Stimulated activated CD4-positive, alpha-beta T cell treated with anti-CD3 and anti-CD28 coated beads, Interleukin-1b, Interleukin-23, amount 100 ng/mL, for 24 hours (primary cell): Measurements from ENCODE around the gene UBE2L3.
"Not testable (repeated sequence)": the region's sequence is repeated elsewhere in the genome, so short reads cannot be mapped to it uniquely, and the experiment has no call there.

Source experiments
- DNase-seq, 4 experiments: peaks; one replicate each; pipeline ENCODE4 v3.0.0-alpha.2; 2020; ENCODE audit warnings: low read depth in 4 of 4, low spot score in 1 of 4

The UBE2L3 gene

DNA sequence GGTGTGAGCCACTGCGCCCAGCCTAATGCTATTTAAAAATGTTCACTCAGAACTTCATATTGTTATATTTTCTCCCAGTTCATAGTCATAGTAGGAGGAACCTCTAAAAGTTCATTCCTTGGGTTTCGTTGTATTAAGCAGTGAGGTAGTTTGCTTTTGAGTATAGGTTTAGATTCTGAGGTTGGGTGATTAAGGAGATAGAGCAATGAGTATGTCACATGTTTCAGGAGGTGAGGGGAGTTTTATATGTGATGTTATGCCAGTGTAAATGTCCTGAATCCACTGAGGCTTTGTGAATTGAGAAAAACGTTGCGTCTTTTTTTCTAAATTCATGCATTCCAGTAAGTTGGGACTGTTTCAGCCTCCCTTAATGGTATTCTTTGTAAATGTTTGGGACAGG is 4.2 kb downstream of the UBE2L3 start:
- DNase-seq = no peak

GRCh38 chr22:21573293-21573734 is 5.8 kb downstream of the UBE2L3 start:
- no peak for DNase-seq

DNA sequence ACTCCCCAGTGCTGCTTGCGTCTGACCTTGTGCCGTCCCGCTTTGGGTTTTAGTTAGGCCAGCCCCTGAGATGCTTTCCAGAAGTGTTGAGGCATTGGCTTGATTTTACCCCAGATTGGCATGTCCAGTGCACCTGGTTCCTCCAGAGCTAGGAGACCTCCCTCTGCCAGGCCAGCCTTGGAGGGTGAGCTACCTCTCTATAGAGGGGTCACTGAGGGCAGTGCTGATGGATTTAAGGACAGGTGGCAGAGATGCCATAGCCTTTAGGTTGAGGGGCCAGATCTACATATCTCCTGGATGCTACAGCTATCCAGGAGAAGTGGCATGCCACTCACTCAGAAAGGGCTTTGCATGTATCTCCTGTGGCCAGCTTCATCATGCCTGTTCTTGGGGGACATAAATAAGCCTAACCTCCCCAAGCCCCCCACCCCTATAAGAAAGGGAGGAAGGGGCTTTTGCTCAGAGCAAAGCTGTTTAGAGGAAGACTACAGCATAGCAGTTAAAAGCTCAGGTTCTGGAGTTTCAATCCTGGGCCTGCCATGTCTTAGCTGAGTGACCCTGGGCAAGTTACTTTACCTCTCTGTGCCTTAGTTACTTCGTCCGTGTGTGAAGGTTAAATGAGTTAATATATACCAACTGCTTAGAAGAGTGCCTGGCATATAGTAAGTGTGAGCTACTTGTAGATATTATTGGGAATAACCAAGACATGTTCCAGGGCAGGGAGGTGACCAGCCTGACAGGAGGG is 6.4 kb downstream of the UBE2L3 start:
- DNase-seq = no peak

GRCh38 chr22:21579474-21579851 is 11.9 kb downstream of the UBE2L3 start:
- no peak for DNase-seq

GRCh38 chr22:21580623-21581007 is 13.1 kb downstream of the UBE2L3 start:
- DNase-seq = not testable (repeated sequence)

GRCh38 chr22:21581009-21581713 is 13.6 kb downstream of the UBE2L3 start:
- DNase-seq = not testable (repeated sequence)

DNA sequence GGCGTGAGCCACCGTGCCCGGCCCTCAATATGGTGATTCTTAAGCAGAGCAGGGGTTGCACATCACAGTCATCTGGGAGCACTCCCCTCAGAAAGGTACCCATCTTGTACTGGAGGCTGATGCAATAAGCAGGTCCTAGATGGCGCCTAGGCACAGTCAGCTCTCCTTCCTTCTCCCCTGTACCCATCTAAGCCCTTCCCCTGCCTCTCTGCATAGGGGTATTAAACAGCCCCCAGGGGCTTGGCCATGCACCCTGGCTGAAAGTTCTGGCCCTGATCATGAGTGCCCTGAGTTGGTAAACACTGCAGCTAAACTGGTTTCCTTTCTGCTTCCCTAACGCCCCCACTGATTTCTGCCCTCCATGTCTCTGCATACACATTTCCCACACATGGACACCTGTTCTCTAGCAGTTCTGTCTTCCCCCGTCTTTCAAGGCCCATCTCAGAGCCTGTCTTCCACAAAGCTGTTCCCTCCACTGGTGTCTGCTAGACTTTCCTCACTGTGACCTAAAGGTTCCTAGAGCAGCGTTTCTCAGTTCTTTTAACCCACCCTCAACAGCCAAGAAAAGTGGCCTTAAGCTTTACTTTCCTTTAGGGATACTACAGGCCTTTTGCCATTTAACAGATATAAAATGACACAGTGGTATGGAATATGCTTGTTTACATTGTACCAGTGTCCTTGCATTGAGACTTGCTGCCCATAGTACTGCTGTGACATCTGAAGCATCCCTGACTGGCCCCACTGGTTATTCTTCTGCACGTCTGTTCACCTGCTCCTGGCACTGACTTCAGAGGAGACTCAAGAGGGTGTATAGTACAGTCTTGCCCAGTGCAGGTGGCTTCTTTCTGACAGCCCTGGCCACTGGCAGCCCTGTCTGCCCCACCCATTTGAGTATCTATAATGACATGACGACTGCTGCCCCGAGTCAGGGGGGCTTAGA is 15.6 kb downstream of the UBE2L3 start:
- DNase-seq = no peak

DNA sequence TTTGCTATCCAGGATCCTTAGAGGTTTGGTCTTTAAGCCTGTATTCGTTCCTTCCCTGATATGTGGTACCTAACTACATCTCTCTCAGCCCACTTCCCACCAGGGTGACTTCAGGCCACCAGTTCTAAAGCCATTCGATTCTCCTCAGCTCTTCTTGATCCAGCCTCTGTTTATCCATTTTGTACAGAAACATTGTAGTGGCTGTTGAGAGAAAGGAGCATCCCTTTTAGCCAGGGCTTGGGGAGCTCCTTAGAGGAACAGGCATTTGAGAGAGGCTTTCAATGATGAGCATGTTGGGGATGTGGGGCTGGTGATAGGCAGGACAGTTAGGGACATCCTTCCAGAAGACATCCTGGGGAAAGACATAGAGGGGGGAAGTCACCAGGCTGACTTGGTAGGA is 17.9 kb downstream of the UBE2L3 start:
- DNase-seq = no peak

DNA sequence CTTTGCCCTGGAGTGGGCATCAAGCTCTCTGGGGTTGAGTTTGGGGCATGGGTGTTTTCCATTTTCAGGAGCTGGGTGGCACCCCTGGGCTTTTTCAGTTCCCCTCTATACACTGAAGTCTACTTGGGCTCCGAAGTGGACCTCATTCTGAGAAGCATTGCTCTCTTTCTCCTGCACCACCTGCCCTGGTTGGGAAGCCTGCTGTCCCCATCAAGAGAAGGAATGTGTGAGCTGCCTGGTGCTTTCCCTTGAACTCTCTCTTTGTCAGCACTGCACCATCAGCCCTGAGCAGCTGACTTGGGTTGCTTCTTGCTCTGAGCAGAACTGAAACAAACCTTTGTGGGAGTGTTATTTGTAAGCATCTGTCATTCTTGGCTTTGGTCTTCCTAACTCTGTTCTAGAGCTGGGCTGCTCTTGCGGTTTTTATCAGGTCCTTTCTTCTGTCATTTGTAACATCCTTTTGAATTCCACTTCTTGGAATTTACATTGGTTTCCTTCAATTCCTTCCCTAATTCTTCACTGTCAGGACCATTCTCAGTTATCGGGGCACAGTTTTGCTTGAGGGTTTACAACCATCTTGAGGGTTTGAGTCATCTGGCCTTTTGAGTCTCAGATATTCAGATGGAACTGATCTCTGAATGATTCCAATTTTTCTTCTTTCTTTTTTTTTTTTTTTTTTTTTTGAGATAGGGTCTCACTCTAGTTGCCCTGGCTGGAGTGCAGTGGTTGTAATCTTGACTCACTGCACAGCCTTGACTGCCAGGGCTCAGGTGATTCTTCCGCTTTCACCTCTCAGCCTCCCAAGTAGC is 20.5 kb downstream of the UBE2L3 start:
- DNase-seq = peak in 2 of 4 experiments; percentile 39 to 43

DNA sequence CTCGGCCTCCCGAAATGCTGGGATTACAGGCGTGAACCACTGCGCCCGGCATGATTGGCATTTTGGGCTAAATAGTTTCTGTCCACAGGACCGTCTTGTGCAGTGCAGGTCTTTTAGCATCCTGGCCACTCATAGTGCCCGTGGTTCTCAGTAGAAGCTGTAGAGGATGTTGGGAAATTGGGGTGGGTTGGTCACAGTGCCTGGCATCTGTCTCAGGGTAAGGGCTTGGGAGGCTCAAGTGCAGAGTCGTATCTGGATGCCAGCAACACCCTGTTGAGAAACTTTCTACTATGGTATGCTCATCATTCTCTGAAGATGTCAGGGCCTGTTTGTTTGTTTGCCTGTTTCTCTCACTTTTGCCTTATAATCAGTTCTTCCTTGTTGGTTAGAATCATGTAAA is 21.9 kb downstream of the UBE2L3 start:
- DNase-seq = no peak

GRCh38 chr22:21590809-21591641 is 23.5 kb downstream of the UBE2L3 start:
- no peak for DNase-seq

- DNase-seq = no peak
Measured at GRCh38 chr22:21591695-21592094, 24.2 kb downstream of the UBE2L3 start.

DNA sequence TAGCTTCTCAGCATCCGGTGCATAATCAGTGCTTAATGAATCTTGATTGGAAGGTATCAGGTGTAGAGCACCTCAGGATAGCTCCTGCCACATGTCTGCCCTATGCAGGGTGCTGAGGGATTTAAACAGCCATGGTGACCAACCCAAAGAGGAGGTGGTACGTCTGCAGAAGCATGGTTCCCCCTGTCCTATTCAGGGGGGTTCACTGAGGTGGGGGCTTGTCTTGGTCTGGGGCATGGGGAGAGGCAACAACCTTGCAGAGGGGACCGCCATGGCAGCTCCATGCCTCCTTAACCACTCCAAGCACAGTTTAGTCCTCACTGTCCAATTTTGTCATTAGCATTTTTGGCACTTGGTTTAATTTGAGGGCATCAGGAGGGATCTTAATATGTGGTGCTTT is 24.9 kb downstream of the UBE2L3 start:
- no peak for DNase-seq

DNA sequence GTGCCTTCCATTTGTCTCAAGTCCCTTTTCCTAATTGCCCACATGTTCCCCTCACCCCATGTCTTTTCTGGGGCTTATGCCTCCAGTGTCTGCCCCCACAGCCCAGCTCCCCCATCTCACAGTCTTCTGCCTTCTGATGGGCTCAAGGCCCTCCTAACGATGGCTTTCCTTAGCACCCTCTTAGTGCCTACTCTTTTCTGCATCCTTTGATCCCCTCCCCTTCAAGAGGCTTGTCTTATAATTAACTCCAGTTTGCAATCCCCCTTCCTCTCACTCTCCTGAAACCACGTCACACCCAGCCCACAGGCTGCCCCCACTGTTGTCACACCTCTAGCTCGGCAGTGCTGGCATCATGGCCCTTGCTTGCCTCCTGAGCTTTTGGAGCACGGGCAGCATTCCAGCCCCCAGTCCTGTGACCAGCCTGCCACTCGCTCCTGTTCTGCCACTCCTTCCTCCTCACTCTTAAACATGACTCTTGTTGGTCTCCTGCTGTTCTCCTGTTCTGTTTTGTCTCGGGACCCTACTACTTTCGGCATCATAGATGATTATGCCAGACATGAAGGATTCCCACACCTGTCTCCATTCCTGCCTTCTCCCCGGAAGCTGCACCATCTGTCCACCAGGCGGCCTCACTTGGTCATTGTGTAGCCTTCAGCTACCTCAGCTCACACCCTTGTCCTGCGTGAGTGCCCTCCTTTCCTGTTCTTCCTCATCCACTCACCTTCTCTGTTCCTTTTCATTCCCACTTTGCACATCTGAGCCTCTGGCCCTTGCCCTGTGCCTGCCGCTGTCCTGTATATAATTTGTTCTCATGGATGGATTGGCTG is 26.1 kb downstream of the UBE2L3 start:
- no peak for DNase-seq

GRCh38 chr22:21594865-21595452 is 27.4 kb downstream of the UBE2L3 start:
- no peak for DNase-seq

DNA sequence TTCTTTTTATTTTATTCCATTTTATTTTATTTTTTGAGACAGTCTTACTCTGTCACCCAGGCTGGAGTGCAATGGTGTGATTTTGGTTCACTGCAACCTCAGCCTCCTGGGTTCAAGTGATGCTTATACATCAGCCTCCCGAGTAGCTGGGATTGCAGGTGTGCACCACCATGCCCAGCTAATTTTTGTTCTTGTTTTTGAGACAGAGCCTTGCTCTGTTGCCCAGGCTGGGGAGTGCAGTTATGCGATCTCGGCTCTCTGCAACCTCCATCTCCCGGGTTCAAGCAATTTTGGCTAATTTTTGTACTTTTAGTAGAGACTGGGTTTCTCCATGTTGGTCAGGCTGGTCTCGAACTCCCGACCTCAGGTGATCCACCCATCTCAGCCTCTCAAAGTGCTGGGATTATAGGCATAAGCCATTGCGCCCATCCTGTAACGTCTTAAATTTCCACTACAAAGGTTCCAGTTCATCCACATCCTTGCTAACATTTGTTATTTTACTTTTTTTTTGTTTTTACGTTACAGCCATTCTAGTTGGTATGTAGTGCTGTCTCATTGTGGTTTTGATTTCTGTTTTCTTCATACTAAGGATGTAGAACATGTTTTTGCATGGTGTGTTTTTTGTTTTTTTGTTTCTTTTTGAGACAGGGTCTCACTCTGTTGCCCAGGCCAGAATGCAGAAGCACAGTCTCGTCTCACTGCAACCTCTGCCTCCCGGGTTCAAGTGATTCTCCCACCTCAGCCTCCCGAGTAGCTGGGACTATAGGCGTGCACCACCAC is 29.0 kb downstream of the UBE2L3 start:
- not testable (repeated sequence) for DNase-seq

DNA sequence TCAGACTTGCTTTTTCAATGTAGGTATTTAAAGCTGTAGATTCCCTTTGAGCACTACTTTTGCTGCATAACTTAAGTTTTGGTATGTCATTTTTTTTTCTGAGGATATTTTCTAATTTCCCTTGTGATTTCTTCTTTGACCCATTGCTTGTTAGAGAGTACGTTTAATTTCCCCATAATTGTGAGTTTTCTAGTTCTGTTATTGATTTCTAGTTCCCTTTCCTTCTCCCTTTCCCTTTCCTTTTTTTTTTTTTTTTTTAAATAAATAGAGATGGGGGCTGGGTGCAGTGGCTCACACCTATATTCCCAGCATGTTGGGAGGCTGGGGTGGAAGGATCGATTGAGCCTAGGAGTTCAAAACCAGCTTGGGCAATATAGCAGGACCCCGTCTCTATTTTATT is 30.8 kb downstream of the UBE2L3 start:
- DNase-seq = no peak
